Measurements from ENCODE around the gene KRTAP12-3. TPM values are rescaled to one million over a fixed set of nuclear protein-coding genes. Genes with fewer than 3 reads are reported as not detected.
"Not testable (repeated sequence)": the region's sequence is repeated elsewhere in the genome, so short reads cannot be mapped to it uniquely, and the experiment has no call there.

KRTAP12-3 gene
- total and polyA plus RNA-seq, 9 of the 15 experiments (the other 6 are each of a cell fraction or from before 2014, with no cell fraction given), result not detected

DNA sequence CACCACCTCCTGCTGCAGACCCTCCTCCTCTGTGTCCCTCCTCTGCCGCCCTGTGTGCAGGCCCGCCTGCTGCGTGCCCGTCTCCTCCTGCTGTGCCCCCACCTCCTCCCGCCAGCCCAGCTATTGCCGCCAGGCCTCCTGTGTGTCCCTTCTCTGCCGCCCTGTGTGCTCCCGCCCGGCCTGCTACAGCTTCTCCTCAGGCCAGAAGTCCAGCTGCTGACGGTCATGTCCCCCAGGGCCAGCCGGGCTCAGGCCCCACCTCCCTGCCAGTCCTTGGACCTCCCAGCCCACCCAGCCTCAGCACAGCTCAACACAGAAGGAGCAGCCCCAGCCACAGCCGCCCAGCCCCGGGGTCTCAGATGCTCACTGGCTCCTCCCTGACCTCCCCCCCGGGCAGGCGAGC is 29.9 kb upstream of the KRTAP12-3 start:
- POLR2A ChIA-PET; DNase-seq (ENCODE audit: extremely low read depth in 1 of 4, low spot score in 3 of 4); H3K9me1 ChIP-seq (ENCODE audit: control insufficient read depth, insufficient read depth, low read length); H3K27me3 ChIP-seq (ENCODE audit: control insufficient read depth in 2 of 2, insufficient read depth in 2 of 2, low read length in 2 of 2); intact Hi-C loops (cut with micrococcal nuclease); H3K79me2 ChIP-seq (ENCODE audit: control insufficient read depth, insufficient read depth, low read length); H3K9me3 ChIP-seq (replicated peaks; ENCODE audit: control insufficient read depth, insufficient read depth, low read depth, low read length); H3K36me3 ChIP-seq (ENCODE audit: control insufficient read depth, insufficient read depth, low read length); H4K20me1 ChIP-seq (replicated peaks; ENCODE audit: control insufficient read depth, insufficient read depth, low read length); ATAC-seq; in situ Hi-C loops (cut with MboI); H3K9ac ChIP-seq (ENCODE audit: insufficient read depth in 1 of 2, low read depth in 2 of 2, low read length in 2 of 2); BruUV-seq (replicated peaks); H3K27ac ChIP-seq (ENCODE audit: extremely low read depth, low read depth, low read length); FAIRE-seq; H3K4me1 ChIP-seq (replicated peaks in 1 of 2; ENCODE audit: control insufficient read depth in 2 of 2, insufficient read depth in 2 of 2, low read length in 2 of 2); CTCF ChIA-PET (ENCODE audit: low intra/inter-chr PET ratio); H3K4me2 ChIP-seq (ENCODE audit: insufficient read depth, low read length); H2AFZ ChIP-seq (ENCODE audit: low read depth, low read length); H3K4me3 ChIP-seq: not testable (repeated sequence)
- TF ChIP-seq ZKSCAN1 (IDR thresholded peaks at IDR 0.05; ENCODE audit: low read depth, low read length), result 0 out of 2 replicates have a peak, but pooled peaks have one; percentile 0
- whole genome bisulfite sequencing (ENCODE audit: insufficient coverage, low coverage, missing lambda C conversion rate), result 0% methylated on average over 8 of the region's 15 CpGs

DNA sequence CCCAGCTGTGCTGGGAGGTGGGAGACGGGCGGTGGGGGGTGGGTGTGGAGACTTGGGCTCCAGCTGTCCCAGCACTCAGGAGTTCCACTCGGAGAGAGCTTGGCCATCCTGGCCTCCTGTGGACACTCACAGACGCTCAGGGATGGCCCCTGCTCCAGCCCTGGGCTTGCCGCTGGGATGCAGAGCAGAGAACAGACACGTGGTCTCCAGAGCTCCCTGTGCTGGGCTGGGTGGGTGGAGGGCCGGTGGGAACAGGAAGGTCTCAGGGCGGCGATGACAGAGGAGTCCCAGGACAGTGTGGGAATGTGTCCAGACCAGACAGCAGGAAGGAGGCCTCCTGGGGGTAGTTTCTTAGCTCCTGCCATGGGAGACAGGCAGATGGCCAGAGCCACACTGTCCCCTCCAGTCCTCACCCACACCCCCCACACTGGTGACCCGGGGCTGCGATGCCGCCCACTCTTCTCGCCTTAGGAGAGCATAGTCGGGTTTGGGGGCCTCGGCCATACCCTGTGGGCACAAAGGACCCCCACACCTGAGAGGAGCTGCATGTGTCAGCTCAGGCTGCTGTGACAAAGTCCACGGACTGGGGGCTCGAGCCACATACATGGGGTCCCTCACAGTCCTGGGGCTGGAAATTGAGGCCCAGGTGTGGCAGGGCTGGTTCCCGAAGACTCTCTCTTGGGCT is 28.9 kb upstream of the KRTAP12-3 start:
- ChIA-PET POLR2A (interaction anchor here (0.6 to 0.7 kb wide), 2 partner anchors 401 to 543 kb away, joined by 3 to 4 read pairs; no protein-coding TSS in a partner anchor), CTCF (ENCODE audit: low intra/inter-chr PET ratio) (no interaction called here)
- Histone ChIP-seq H3K4me3 (no peak overlapping the region), H2AFZ (ENCODE audit: low read depth, low read length) (no peak overlapping the region), H4K20me1 (replicated peaks; ENCODE audit: control insufficient read depth, insufficient read depth, low read length) (no peaks in the 10 kb centered on the region), H3K9me1 (ENCODE audit: control insufficient read depth, insufficient read depth, low read length) (no peaks in the 10 kb centered on the region), H3K79me2 (ENCODE audit: control insufficient read depth, insufficient read depth, low read length) (no peaks in the 10 kb centered on the region), H3K9me3 (replicated peaks; ENCODE audit: control insufficient read depth, insufficient read depth, low read depth, low read length) (peaks cover 5% of the 10 kb centered on the region; the same call in 1 of the 2 replicates), H3K36me3 (ENCODE audit: control insufficient read depth, insufficient read depth, low read length) (no peaks in the 10 kb centered on the region), H3K4me1 (replicated peaks in 1 of 2; ENCODE audit: control insufficient read depth in 2 of 2, insufficient read depth in 2 of 2, low read length in 2 of 2) (no peaks in the 10 kb centered on the region), H3K4me2 (ENCODE audit: insufficient read depth, low read length) (no peak overlapping the region), H3K27ac (ENCODE audit: extremely low read depth, low read depth, low read length) (no peak overlapping the region), H3K27me3 (ENCODE audit: control insufficient read depth in 2 of 2, insufficient read depth in 2 of 2, low read length in 2 of 2) (peaks cover 0 to 6% of the 10 kb centered on the region in 2 experiments; a peak in 1 of 5 replicates), H3K9ac (ENCODE audit: insufficient read depth in 1 of 2, low read depth in 2 of 2, low read length in 2 of 2) (no peak overlapping the region)
- ATAC-seq (no peak), DNase-seq (ENCODE audit: extremely low read depth in 1 of 4, low spot score in 3 of 4) (no peak), FAIRE-seq (no peak)
- intact Hi-C loops (cut with micrococcal nuclease), result no loop called here
- 0% methylated on average over 18 of the region's 18 CpGs for WGBS (ENCODE audit: insufficient coverage, low coverage, missing lambda C conversion rate)
- BruUV-seq (replicated peaks), result no TSS peak
- in situ Hi-C loops (cut with MboI), result no loop called here
- no peak for TF ChIP-seq SAP30 (IDR thresholded peaks at IDR 0.05; ENCODE audit: borderline replicate concordance, insufficient read depth, low read depth, low read length, poor library complexity, severe bottlenecking)
- no peak for TF ChIP-seq SIN3B (IDR thresholded peaks at IDR 0.05; ENCODE audit: low read depth)
- TF ChIP-seq ZBTB7A (IDR thresholded peaks at IDR 0.05; ENCODE audit: borderline replicate concordance, control insufficient read depth, low read depth, low read length), result no peak
- TF ChIP-seq NFXL1 (CRISPR knock-in tag; IDR thresholded peaks at IDR 0.05), result no peak
- TF ChIP-seq GTF2E2 (tag; IDR thresholded peaks at IDR 0.05), result no peak
- TF ChIP-seq, protein P1, sequence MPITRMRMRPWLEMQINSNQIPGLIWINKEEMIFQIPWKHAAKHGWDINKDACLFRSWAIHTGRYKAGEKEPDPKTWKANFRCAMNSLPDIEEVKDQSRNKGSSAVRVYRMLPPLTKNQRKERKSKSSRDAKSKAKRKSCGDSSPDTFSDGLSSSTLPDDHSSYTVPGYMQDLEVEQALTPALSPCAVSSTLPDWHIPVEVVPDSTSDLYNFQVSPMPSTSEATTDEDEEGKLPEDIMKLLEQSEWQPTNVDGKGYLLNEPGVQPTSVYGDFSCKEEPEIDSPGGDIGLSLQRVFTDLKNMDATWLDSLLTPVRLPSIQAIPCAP (CRISPR knock-in tag; IDR thresholded peaks at IDR 0.05; ENCODE audit: borderline replicate concordance), result no peak
- TF ChIP-seq, protein P2, sequence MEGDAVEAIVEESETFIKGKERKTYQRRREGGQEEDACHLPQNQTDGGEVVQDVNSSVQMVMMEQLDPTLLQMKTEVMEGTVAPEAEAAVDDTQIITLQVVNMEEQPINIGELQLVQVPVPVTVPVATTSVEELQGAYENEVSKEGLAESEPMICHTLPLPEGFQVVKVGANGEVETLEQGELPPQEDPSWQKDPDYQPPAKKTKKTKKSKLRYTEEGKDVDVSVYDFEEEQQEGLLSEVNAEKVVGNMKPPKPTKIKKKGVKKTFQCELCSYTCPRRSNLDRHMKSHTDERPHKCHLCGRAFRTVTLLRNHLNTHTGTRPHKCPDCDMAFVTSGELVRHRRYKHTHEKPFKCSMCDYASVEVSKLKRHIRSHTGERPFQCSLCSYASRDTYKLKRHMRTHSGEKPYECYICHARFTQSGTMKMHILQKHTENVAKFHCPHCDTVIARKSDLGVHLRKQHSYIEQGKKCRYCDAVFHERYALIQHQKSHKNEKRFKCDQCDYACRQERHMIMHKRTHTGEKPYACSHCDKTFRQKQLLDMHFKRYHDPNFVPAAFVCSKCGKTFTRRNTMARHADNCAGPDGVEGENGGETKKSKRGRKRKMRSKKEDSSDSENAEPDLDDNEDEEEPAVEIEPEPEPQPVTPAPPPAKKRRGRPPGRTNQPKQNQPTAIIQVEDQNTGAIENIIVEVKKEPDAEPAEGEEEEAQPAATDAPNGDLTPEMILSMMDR (IDR thresholded peaks at IDR 0.05 in 2 of 3, conservative IDR thresholded peaks at IDR 0.05 in 1 of 3; ENCODE audit: insufficient read depth in 2 of 3, low read depth in 1 of 3, low read length in 3 of 3), result no peak
- TF ChIP-seq MTA3 (IDR thresholded peaks at IDR 0.05; ENCODE audit: borderline replicate concordance), result no peak
- no peak for TF ChIP-seq HEY1 (CRISPR knock-in tag; IDR thresholded peaks at IDR 0.05; ENCODE audit: borderline replicate concordance)
- no peak for TF ChIP-seq GATA2 (CRISPR knock-in tag; IDR thresholded peaks at IDR 0.05)
- TF ChIP-seq ZNF184 (CRISPR knock-in tag; IDR thresholded peaks at IDR 0.05), result no peak
- TF ChIP-seq MTA1 (IDR thresholded peaks at IDR 0.05; ENCODE audit: borderline replicate concordance), result no peak
